Measurements from ENCODE around the gene FSTL5. TPM values are rescaled to one million over a fixed set of nuclear protein-coding genes. Genes with fewer than 3 reads are reported as not detected.

Gene FSTL5
- total RNA-seq, 1 experiment from 2014 or later = not detected

DNA sequence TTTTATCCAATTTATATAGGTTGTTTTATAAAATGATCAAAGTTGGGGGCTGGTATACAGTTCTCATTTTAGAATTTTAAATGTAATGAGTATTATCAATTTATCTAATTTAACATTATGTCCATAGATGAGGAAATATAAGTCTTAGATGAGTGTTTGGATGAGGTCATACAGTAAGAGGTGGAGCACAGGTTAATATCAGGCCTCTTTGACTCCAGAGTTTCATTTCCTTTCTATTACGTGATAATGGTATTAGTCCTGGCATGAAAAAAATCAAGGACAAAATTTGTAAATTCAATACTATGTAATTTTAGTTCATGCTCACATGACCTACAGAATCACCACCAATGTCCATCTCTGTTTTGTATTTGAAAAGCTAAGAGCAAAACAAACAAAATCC lies 269.8 kb downstream of the FSTL5 start:
- H2BK12ac ChIP-seq (ENCODE audit: insufficient read length, low read depth, low read length) = no peak overlapping the region
- WGBS (ENCODE audit: extremely low coverage, insufficient read length, low lambda C conversion rate) = no CpG with 5 or more reads among the region's 1 CpG
- H4K5ac ChIP-seq (ENCODE audit: insufficient read length, low read depth, low read length) = no peak overlapping the region
- H3K4ac ChIP-seq (ENCODE audit: low read depth, low read length) = no peak overlapping the region
- no peaks in the 10 kb centered on the region for H3K9me3 ChIP-seq (ENCODE audit: control insufficient read depth, low read depth, low read length)
- no peak overlapping the region for H4K91ac ChIP-seq (ENCODE audit: insufficient read length, low read depth, low read length)
- no peak overlapping the region for H2BK15ac ChIP-seq (ENCODE audit: low read depth, low read length)
- Mint-ChIP-seq H3K36me3 (ENCODE audit: insufficient read depth in 1 of 3, low read depth in 3 of 3) (no peaks in the 10 kb centered on the region), H3K27ac (no peak overlapping the region), H3K4me1 (no peaks in the 10 kb centered on the region), H3K9me3 (no peaks in the 10 kb centered on the region), H3K4me3 (no peak overlapping the region), H3K27me3 (ENCODE audit: low read depth) (no peaks in the 10 kb centered on the region)
- H3K23me2 ChIP-seq (ENCODE audit: insufficient read length, low read depth, low read length, poor library complexity, severe bottlenecking) = no peaks in the 10 kb centered on the region
- no peak for DNase-seq
- H4K20me1 ChIP-seq (ENCODE audit: control insufficient read depth, insufficient read depth, insufficient read length) = no peaks in the 10 kb centered on the region
- H4K8ac ChIP-seq (replicated peaks; ENCODE audit: insufficient read length, low read depth, low read length) = no peak overlapping the region
- TF ChIP-seq, protein P1, sequence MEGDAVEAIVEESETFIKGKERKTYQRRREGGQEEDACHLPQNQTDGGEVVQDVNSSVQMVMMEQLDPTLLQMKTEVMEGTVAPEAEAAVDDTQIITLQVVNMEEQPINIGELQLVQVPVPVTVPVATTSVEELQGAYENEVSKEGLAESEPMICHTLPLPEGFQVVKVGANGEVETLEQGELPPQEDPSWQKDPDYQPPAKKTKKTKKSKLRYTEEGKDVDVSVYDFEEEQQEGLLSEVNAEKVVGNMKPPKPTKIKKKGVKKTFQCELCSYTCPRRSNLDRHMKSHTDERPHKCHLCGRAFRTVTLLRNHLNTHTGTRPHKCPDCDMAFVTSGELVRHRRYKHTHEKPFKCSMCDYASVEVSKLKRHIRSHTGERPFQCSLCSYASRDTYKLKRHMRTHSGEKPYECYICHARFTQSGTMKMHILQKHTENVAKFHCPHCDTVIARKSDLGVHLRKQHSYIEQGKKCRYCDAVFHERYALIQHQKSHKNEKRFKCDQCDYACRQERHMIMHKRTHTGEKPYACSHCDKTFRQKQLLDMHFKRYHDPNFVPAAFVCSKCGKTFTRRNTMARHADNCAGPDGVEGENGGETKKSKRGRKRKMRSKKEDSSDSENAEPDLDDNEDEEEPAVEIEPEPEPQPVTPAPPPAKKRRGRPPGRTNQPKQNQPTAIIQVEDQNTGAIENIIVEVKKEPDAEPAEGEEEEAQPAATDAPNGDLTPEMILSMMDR (conservative IDR thresholded peaks at IDR 0.05) = no peak
- no peak overlapping the region for H3K23ac ChIP-seq (ENCODE audit: insufficient read length, low read depth, low read length)
- no peak overlapping the region for H2BK20ac ChIP-seq (ENCODE audit: low read depth, low read length, poor library complexity, severe bottlenecking)
- H3K18ac ChIP-seq (ENCODE audit: insufficient read length, low read depth, low read length) = no peak overlapping the region
- H3K4me1 ChIP-seq (ENCODE audit: insufficient read depth, low read length) = no peaks in the 10 kb centered on the region
- no peak overlapping the region for H2BK5ac ChIP-seq (ENCODE audit: insufficient read length, low read length)
- H3K14ac ChIP-seq (ENCODE audit: insufficient read depth, low read length) = no peak overlapping the region
- H2AFZ ChIP-seq (ENCODE audit: low read length) = no peak overlapping the region
- H3K56ac ChIP-seq (ENCODE audit: insufficient read length, low read depth, low read length) = no peak overlapping the region
- no peaks in the 10 kb centered on the region for H3K79me1 ChIP-seq (ENCODE audit: insufficient read depth, low read depth, low read length, poor library complexity, severe bottlenecking)
- H3K4me2 ChIP-seq (ENCODE audit: insufficient read depth, insufficient read length, low read length) = no peak overlapping the region
- no peak overlapping the region for H2BK120ac ChIP-seq (ENCODE audit: low read depth, low read length, poor library complexity, severe bottlenecking)
- H3K27ac ChIP-seq (ENCODE audit: insufficient read length, low read depth, low read length) = no peak overlapping the region
- H3K79me2 ChIP-seq (ENCODE audit: insufficient read depth, low read length) = no peaks in the 10 kb centered on the region
- H3K9ac ChIP-seq (ENCODE audit: extremely low read depth, insufficient read length, low read length) = no peak overlapping the region
- H3T11ph ChIP-seq (ENCODE audit: low read length) = no peak overlapping the region
- no peak overlapping the region for H2AK5ac ChIP-seq (ENCODE audit: insufficient read length, low read length)
- no peaks in the 10 kb centered on the region for H3K27me3 ChIP-seq (ENCODE audit: insufficient read depth, low read length)

Data from H9 (cell line).